LNCAP (cell line): ENCODE measurements around the gene SH2B3.

Experiments
- CTCF ChIP-seq: fragments of 450-650 bp; IDR thresholded peaks from 2 replicates; pipeline ENCODE4 v1.5.1; 2017; ENCODE audit warnings: mild to moderate bottlenecking

Gene SH2B3

DNA sequence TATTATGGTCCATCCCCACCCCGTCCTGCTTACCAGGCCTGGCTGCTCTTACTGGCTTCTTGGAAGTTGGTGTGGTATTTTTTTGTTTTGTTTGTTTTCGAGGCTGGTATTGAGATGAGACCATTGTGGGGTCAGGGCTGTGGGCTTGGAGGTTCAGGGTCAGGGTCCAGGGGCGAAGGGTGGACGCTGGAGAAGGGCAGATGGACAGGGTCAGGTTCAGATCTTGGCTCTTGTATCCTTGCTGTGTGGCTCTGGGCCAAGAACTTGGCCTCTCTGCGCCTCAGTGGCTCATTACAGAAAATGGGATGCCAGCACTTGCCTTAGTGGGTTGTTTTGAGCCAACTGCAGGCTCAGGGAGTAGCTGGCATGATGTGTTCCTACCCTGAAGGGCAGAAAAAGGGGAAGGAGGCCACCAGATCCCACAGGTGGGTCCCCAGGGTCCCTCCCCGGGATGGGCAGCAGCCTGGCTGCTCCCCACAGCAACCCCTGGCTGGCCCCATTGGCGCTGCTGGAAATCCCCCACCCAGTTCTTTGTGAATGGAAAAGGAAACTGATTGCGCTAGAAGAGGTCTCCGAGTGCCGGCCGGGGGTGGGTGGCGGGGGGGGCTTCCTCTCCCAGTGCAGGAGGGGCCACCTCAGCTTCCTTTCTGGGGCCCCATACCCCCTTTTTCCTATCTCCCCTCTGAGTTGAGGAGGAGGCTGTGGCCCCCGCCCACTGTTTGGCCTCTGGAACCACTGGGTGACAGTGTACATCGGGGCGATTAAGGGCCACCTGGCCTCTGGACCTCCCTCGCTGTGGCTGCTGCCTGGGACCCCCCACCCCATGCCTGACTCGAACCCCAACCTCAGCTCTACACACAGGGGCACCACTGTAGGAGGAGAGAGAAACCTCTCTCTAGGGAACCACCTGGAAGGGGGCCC is 25.0 kb downstream of the SH2B3 start:
- TF ChIP-seq CTCF = no peak

- no peak for TF ChIP-seq CTCF
These were observed 26.0 kb downstream of the SH2B3 start for GRCh38 chr12:111431772-111432171.

GRCh38 chr12:111434049-111434448 is 28.3 kb downstream of the SH2B3 start:
- no peak for TF ChIP-seq CTCF

DNA sequence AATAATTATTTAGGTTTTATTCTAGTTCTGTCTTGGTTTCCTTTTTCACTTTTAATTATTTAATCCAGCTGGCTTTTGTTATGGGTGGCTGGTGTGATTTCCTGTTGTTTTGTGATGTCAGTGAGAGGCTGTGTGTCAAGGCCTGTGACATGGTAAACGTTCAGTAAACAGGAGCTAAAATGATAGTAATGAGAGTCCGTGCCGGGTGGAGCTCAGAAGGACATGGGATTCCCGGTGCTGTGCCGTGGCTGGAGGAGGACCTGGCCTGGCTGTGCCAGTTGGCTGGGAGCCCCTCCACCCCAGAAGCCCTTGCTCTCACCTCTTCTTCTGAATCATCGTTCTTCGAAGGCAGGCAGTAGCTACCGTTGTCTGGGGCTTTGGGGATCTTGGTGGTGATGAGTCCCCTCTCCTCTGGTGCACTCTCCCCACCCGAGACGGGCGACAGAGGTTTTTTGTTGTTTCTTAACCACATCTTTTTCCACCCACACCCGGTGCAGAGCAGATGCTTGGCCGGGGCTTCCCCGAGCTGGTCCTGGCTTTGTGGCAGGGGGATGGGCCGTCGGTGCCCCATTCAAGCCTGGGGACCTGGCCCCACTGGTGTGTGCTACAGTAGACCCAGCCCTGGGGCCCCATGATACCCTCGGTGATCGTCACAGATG is 29.1 kb downstream of the SH2B3 start:
- TF ChIP-seq CTCF = no peak

GRCh38 chr12:111435661-111436201 is 30.0 kb downstream of the SH2B3 start:
- no peak for TF ChIP-seq CTCF

DNA sequence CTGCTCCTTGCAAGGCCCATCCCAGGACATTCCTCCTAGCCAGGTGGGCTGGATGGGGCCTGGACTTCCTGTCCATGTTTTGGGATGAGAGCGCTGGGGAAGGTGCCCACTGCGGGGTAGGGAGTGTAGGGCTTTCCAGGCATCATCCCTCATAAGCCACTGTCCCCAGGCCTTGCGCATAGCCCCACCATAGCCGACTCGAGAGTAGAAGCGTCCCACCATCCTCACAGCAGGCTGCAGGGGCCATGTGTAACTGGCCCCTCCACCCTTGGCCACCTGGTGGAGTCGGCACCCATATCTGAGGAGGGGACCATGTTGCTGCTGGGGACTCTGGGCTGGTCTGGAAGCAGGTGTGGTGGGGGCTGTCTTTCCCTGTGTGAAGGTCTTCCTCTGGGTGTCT is 30.5 kb downstream of the SH2B3 start:
- TF ChIP-seq CTCF = no peak

DNA sequence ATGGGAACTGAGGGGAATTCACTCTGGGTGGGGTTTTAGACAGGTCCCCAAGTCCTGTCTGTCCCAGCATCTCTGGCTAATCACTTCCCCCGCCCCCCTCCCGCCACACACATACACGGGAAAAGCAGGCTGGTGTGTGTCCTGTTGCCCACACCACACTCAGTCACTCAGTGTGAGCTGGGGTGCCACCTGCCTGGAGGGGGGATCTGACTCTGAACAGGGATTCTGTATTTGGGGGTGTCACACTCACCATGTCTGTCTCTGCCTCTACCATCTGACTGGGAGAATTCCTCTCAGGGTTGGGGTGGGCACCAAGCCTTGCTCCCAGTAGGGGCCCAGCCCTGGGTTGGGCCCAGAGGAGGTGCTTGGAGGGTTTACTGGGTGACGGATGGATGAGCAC is 31.1 kb downstream of the SH2B3 start:
- TF ChIP-seq CTCF = no peak
